H1 (cell line): ENCODE results near the gene TMEM154. TPM values are rescaled to one million over a fixed set of nuclear protein-coding genes. Genes with fewer than 3 reads are reported as not detected.

Experiments used
- CTCF ChIA-PET: fragments of 300-600 bp; sonication (Branson Sonifier 250); formaldehyde crosslinking; loops from one replicate; lab custom pipeline; 2021; ENCODE audit not compliant: partially characterized antibody; lab: Charles Lee
- POLR2A ChIA-PET: fragments of 300-600 bp; sonication (Branson Sonifier 250); formaldehyde crosslinking; loops from one replicate; lab custom pipeline; 2021; ENCODE audit warnings: inconsistent platforms; ENCODE audit not compliant: partially characterized antibody; lab: Charles Lee
- DNase-seq, 2 experiments: peaks; one replicate each; pipeline versions ENCODE4 v3.0.0 to v3.0.0-alpha.2; 2010 to 2022; ENCODE audit warnings: low spot score in 2 of 2, low read depth in 1 of 2, mixed read lengths in 1 of 2
- FAIRE-seq: peaks from 2 replicates; lab custom pipeline; 2011; peaks lifted over from hg19 to GRCh38; lab: Jason Lieb, UNC
- H2AFZ ChIP-seq: 2 replicates; pipeline ENCODE4 v1.8.1; 2012; ENCODE audit warnings: low read length, inconsistent platforms
- H2AK5ac ChIP-seq: 2 replicates; pipeline ENCODE4 v1.6.1; 2013; ENCODE audit warnings: low read depth, low read length
- H2BK120ac ChIP-seq: replicated peaks from 2 replicates; pipeline ENCODE3; 2013; ENCODE audit warnings: low read depth, low read length, inconsistent platforms
- H2BK12ac ChIP-seq: 2 replicates; pipeline ENCODE4 v1.6.1; 2013; ENCODE audit warnings: low read depth, low read length
- H2BK15ac ChIP-seq: 2 replicates; pipeline ENCODE4 v1.6.1; 2013; ENCODE audit warnings: low read length
- H2BK20ac ChIP-seq: 2 replicates; pipeline ENCODE4 v1.6.1; 2013; ENCODE audit warnings: low read length
- H2BK5ac ChIP-seq: 2 replicates; pipeline ENCODE4 v1.6.1; 2013; ENCODE audit warnings: low read depth, low read length
- H3K14ac ChIP-seq: 2 replicates; pipeline ENCODE4 v1.6.1; 2013; ENCODE audit warnings: inconsistent platforms; ENCODE audit not compliant: insufficient read length
- H3K18ac ChIP-seq: 2 replicates; pipeline ENCODE4 v1.6.1; 2013; ENCODE audit warnings: low read length; ENCODE audit errors: extremely low read depth
- H3K23ac ChIP-seq: 2 replicates; pipeline ENCODE4 v1.6.1; 2013; ENCODE audit warnings: inconsistent platforms; ENCODE audit not compliant: insufficient read length
- H3K23me2 ChIP-seq: 2 replicates; pipeline ENCODE4 v1.6.1; 2013; ENCODE audit warnings: low read depth, low read length
- H3K27ac ChIP-seq: 2 replicates; pipeline ENCODE4 v1.6.1; 2011; ENCODE audit warnings: low read depth, low read length, inconsistent platforms
- H3K27me3 ChIP-seq, 4 experiments: replicated peaks in 1 of 4; 1 replicate in 1 of 4; 2 replicates in 3 of 4; pipeline versions ENCODE4 v1.6.1 to v1.8.1; 2011 to 2013; ENCODE audit warnings: low read length in 3 of 4, mild to moderate bottlenecking in 3 of 4, inconsistent platforms in 2 of 4, mixed read lengths in 2 of 4, moderate library complexity in 1 of 4; ENCODE audit not compliant: control insufficient read depth in 3 of 4, insufficient read depth in 3 of 4; ENCODE audit errors: extremely low read depth in 1 of 4
- H3K36me3 ChIP-seq, 4 experiments: 2 replicates each; pipeline versions ENCODE4 v1.6.1 to v1.8.1; 2011 to 2013; ENCODE audit warnings: mild to moderate bottlenecking in 4 of 4, low read length in 3 of 4, moderate library complexity in 2 of 4, control low read depth in 1 of 4, inconsistent platforms in 1 of 4; ENCODE audit not compliant: insufficient read depth in 4 of 4, control insufficient read depth in 2 of 4
- H3K4ac ChIP-seq: replicated peaks from 2 replicates; pipeline ENCODE3; 2013; ENCODE audit warnings: low read length, low read depth, mixed read lengths, inconsistent platforms; ENCODE audit not compliant: insufficient read length
- H3K4me1 ChIP-seq, 4 experiments: replicated peaks in 1 of 4; 1 replicate in 1 of 4; 2 replicates in 3 of 4; pipeline versions ENCODE4 v1.6.1 to v1.8.1; 2011 to 2013; ENCODE audit warnings: low read length in 3 of 4, inconsistent platforms in 2 of 4, mixed read lengths in 1 of 4; ENCODE audit not compliant: insufficient read depth in 4 of 4, control insufficient read depth in 3 of 4
- H3K4me2 ChIP-seq, 2 experiments: 2 replicates each; pipeline versions ENCODE4 v1.6.1 to v1.8.1; 2011 to 2013; ENCODE audit warnings: low read depth in 2 of 2, low read length in 2 of 2, control low read depth in 1 of 2, inconsistent platforms in 1 of 2, mild to moderate bottlenecking in 1 of 2; ENCODE audit not compliant: insufficient read depth in 1 of 2
- H3K4me3 ChIP-seq, 4 experiments: fragments of 200-600, 300-600 bp in 1 of 4; sonication (generic), shearing (Covaris generic), sonication (Bioruptor Twin) in 1 of 4; 2 replicates each; pipeline versions ENCODE4 v1.5.1 to v1.8.1; 2011 to 2016; ENCODE audit warnings: low read length in 4 of 4, low read depth in 3 of 4, control low read depth in 2 of 4, inconsistent platforms in 2 of 4, mild to moderate bottlenecking in 2 of 4, mixed read lengths in 1 of 4, moderate library complexity in 1 of 4; ENCODE audit not compliant: insufficient read depth in 2 of 4; ENCODE audit errors: extremely low read depth in 1 of 4
- H3K56ac ChIP-seq: replicated peaks from 2 replicates; pipeline ENCODE3; 2013; ENCODE audit warnings: low read depth, mild to moderate bottlenecking, mixed read lengths, low read length, inconsistent platforms; ENCODE audit not compliant: insufficient read length
- H3K79me1 ChIP-seq: 2 replicates; pipeline ENCODE4 v1.6.1; 2013; ENCODE audit warnings: low read depth, low read length, control low read depth
- H3K79me2 ChIP-seq, 2 experiments: 2 replicates each; pipeline versions ENCODE4 v1.6.1 to v1.8.1; 2012 to 2013; ENCODE audit warnings: low read length in 2 of 2, mild to moderate bottlenecking in 2 of 2, inconsistent platforms in 1 of 2; ENCODE audit not compliant: insufficient read depth in 2 of 2, control insufficient read depth in 1 of 2
- H3K9ac ChIP-seq, 4 experiments: replicated peaks in 1 of 4; 1 replicate in 1 of 4; 2 replicates in 3 of 4; pipeline versions ENCODE4 v1.6.1 to v1.8.1; 2011 to 2013; ENCODE audit warnings: low read depth in 3 of 4, low read length in 3 of 4, control low read depth in 2 of 4, mild to moderate bottlenecking in 2 of 4, moderate library complexity in 2 of 4, inconsistent platforms in 1 of 4; ENCODE audit errors: extremely low read depth in 1 of 4
- H3K9me3 ChIP-seq, 2 experiments: 2 replicates each; pipeline versions ENCODE4 v1.6.1 to v1.8.1; 2012 to 2013; ENCODE audit warnings: mild to moderate bottlenecking in 2 of 2, moderate library complexity in 2 of 2, control low read depth in 1 of 2, inconsistent platforms in 1 of 2, low read depth in 1 of 2, low read length in 1 of 2, mixed read lengths in 1 of 2; ENCODE audit not compliant: insufficient read depth in 2 of 2
- H4K20me1 ChIP-seq, 2 experiments: replicated peaks in 1 of 2; 2 replicates each; pipeline versions ENCODE3 to v1.8.1; 2011 to 2013; ENCODE audit warnings: inconsistent platforms in 2 of 2, low read length in 2 of 2, mild to moderate bottlenecking in 1 of 2; ENCODE audit not compliant: insufficient read depth in 2 of 2, control insufficient read depth in 1 of 2
- H4K5ac ChIP-seq: 2 replicates; pipeline ENCODE4 v1.6.1; 2013; ENCODE audit warnings: low read length, low read depth, mixed read lengths, inconsistent platforms; ENCODE audit not compliant: insufficient read length
- H4K8ac ChIP-seq: 2 replicates; pipeline ENCODE4 v1.8.0; 2013; ENCODE audit warnings: mild to moderate bottlenecking, moderate library complexity, low read length, inconsistent platforms; ENCODE audit not compliant: insufficient read depth; ENCODE audit errors: extremely low read depth
- H4K91ac ChIP-seq: replicated peaks from 2 replicates; pipeline ENCODE3; 2013; ENCODE audit warnings: low read length, mixed read lengths, inconsistent platforms; ENCODE audit not compliant: insufficient read length
- ATF2 ChIP-seq: IDR thresholded peaks from 2 replicates; pipeline ENCODE4 v1.6.1; 2012; ENCODE audit warnings: low read length, inconsistent platforms
- CTCF ChIP-seq, 3 experiments: IDR thresholded peaks; 1 replicate in 2 of 3; 2 replicates in 1 of 3; pipeline versions ENCODE4 v1.5.1 to v1.6.1; 2011; ENCODE audit warnings: low read length in 3 of 3, mild to moderate bottlenecking in 3 of 3, inconsistent platforms in 2 of 3, low read depth in 1 of 3, moderate library complexity in 1 of 3; ENCODE audit not compliant: insufficient read depth in 1 of 3; ENCODE audit errors: control extremely low read depth in 1 of 3
- EZH2 ChIP-seq: fragments of 200-600 bp; sonication (generic); IDR thresholded peaks from 2 replicates; pipeline ENCODE4 v1.7.1; 2012; ENCODE audit warnings: low read depth, mild to moderate bottlenecking, moderate library complexity, low read length, inconsistent platforms; ENCODE audit not compliant: severe bottlenecking
- JUN ChIP-seq: IDR thresholded peaks from 2 replicates; pipeline ENCODE4 v1.6.1; 2011; ENCODE audit warnings: low read depth, mild to moderate bottlenecking, improper control_type of control experiment, low read length
- KDM5A ChIP-seq: fragments of 200-600 bp; IDR thresholded peaks from 2 replicates; pipeline ENCODE4 v1.7.1; 2012; ENCODE audit warnings: mild to moderate bottlenecking, low read length, inconsistent platforms, mixed read lengths
- POLR2AphosphoS5 ChIP-seq: IDR thresholded peaks from 2 replicates; pipeline ENCODE4 v1.6.1; 2011; ENCODE audit warnings: low read depth, low read length
- RNF2 ChIP-seq: fragments of 200-900, 300-1000 bp; sonication (generic); IDR thresholded peaks from 2 replicates; pipeline ENCODE4 v1.7.1; 2016; ENCODE audit warnings: borderline replicate concordance, low read depth, mild to moderate bottlenecking, antibody characterized with exemption, low read length; ENCODE audit not compliant: poor library complexity, severe bottlenecking; ENCODE audit errors: missing control alignments
- SIX5 ChIP-seq: IDR thresholded peaks from 2 replicates; pipeline ENCODE4 v1.6.1; 2011; ENCODE audit warnings: mild to moderate bottlenecking, low read depth, low read length
- SRF ChIP-seq: IDR thresholded peaks from 2 replicates; pipeline ENCODE4 v1.6.1; 2011; ENCODE audit warnings: mild to moderate bottlenecking, low read depth, low read length, moderate library complexity
- TCF12 ChIP-seq: IDR thresholded peaks from 2 replicates; pipeline ENCODE4 v1.6.1; 2011; ENCODE audit warnings: low read depth, mild to moderate bottlenecking, low read length
- WGBS, 2 experiments: shearing (Covaris generic) in 1 of 2; methylation state at CpG; one replicate each; pipeline versions ENCODE4 v1.1.6 to v1.1.7; 2013 to 2015; ENCODE audit warnings: low lambda C conversion rate in 2 of 2, mixed read lengths in 2 of 2, inconsistent platforms in 1 of 2, low coverage in 1 of 2, missing lambda C conversion rate in 1 of 2; ENCODE audit not compliant: insufficient replicate concordance in 2 of 2, insufficient coverage in 1 of 2, insufficient read length in 1 of 2; ENCODE audit errors: extremely low coverage in 1 of 2, missing lambda C conversion rate in 1 of 2; 5-methylcytosine and 5-hydroxymethylcytosine counted together
- polyA plus RNA-seq, 7 experiments: library from polyadenylated mRNA; depleted of rRNA in 3 of 7; stranded (reverse) in 5 of 7; unstranded in 2 of 7; fragments of >200 nt in 5 of 7; fragments of 200-250 nt in 2 of 7; gene quantifications; 1 replicate in 5 of 7; 2 replicates in 1 of 7; 4 replicates in 1 of 7; pipeline versions ENCODE4 v1.2.1 to v1.2.3, GENCODE V29; 2011 to 2013; ENCODE audit warnings: missing spikeins in 2 of 7, mixed read lengths in 2 of 7
- total RNA-seq: library from RNA; stranded (reverse); fragmentation: NEBNext Ultra II Directional; extraction: Animal tissue kit (Norgen Biotek cat#: 25700); gene quantifications from 2 replicates; pipeline ENCODE4 v1.2.1, GENCODE V29; 2021

The TMEM154 gene
- total and polyA plus RNA-seq, 2 of the 8 experiments (the other 6 are each of a cell fraction or from before 2014, with no cell fraction given), result 0.33 to 1.2 TPM

- Histone ChIP-seq H3K27ac (no peak overlapping the region), H3K79me1 (no peaks in the 10 kb centered on the region), H2BK5ac (no peak overlapping the region), H4K20me1 (no peaks in the 10 kb centered on the region)
- TF ChIP-seq TCF12 (no peak), RNF2 (no peak), ATF2 (no peak), SRF (no peak), EZH2 (no peak), SIX5 (no peak), POLR2AphosphoS5 (no peak), CTCF (IDR thresholded peaks at IDR 0.05; ENCODE audit: control extremely low read depth in 1 of 3, insufficient read depth in 1 of 3, low read depth in 1 of 3, low read length in 3 of 3) (no peak), KDM5A (no peak), JUN (no peak)
- TF ChIP-seq, all 59 proteins: peak for 0
- no peak overlapping the region for H3K14ac ChIP-seq
- H3K56ac ChIP-seq, result no peak overlapping the region
- H2BK20ac ChIP-seq, result no peak overlapping the region
- H3K4ac ChIP-seq, result no peak overlapping the region
- H2AK5ac ChIP-seq, result no peak overlapping the region
- H3K18ac ChIP-seq, result no peak overlapping the region
- no peak overlapping the region for H2BK15ac ChIP-seq
- H3K9ac ChIP-seq, result no peak overlapping the region
- CTCF ChIA-PET, result interaction anchor here (0.9 to 3.9 kb wide), 3 partner anchors 12 to 107 kb away, joined by 3 to 23 read pairs (median 4); no protein-coding TSS in a partner anchor
- no peaks in the 10 kb centered on the region for H3K4me1 ChIP-seq
- H3K4me3 ChIP-seq, result no peak overlapping the region
- no peak overlapping the region for H4K5ac ChIP-seq
- H3K36me3 ChIP-seq, result no peaks in the 10 kb centered on the region
- FAIRE-seq (no peak), DNase-seq (no peak)
- no peaks in the 10 kb centered on the region; a peak in 1 of 4 replicates for H3K9me3 ChIP-seq
- H3K23ac ChIP-seq, result no peak overlapping the region
- 0 out of 2 replicates have a peak overlapping the region, but pooled peaks have one; percentile 18 for H2AFZ ChIP-seq
- POLR2A ChIA-PET, result no interaction called here
- H3K79me2 ChIP-seq, result no peaks in the 10 kb centered on the region
- H2BK120ac ChIP-seq, result no peak overlapping the region
- H3K4me2 ChIP-seq, result no peak overlapping the region
- H2BK12ac ChIP-seq, result no peak overlapping the region
- no peaks in the 10 kb centered on the region for H3K23me2 ChIP-seq
- no peak overlapping the region for H4K91ac ChIP-seq
- H4K8ac ChIP-seq, result no peak overlapping the region
- 90% methylated on average over 5 of the region's 5 CpGs; no CpG with 5 or more reads in 1 of the 2 experiments for WGBS, 2 experiments
- H3K27me3 ChIP-seq, result no peaks in the 10 kb centered on the region
These were observed 51.7 kb downstream of the TMEM154 start for GRCh38 chr4:152628128-152628527.
